Caco-2 (cell line): ENCODE results near the gene SECISBP2L. TPM values are rescaled to one million over a fixed set of nuclear protein-coding genes. Genes with fewer than 3 reads are reported as not detected.

Source experiments
- BruUV-seq: library from RNA; stranded (reverse); fragments of 400-500 nt; replicated peaks from 2 replicates; lab custom pipeline; 2021; lab: Mats Ljungman, UMichigan
- CTCF ChIA-PET: fragments of 300-600 bp; sonication (Branson Sonifier 250); formaldehyde crosslinking; loops from one replicate; lab custom pipeline; 2022; ENCODE audit warnings: antibody characterized with exemption; lab: Charles Lee
- POLR2A ChIA-PET: fragments of 300-600 bp; sonication (Branson Sonifier 250); formaldehyde crosslinking; loops from one replicate; lab custom pipeline; 2022; ENCODE audit warnings: antibody characterized with exemption; lab: Charles Lee
- DNase-seq, 2 experiments: peaks; one replicate each; pipeline versions ENCODE4 v3.0.0 to v3.0.0-alpha.2; 2020 to 2022
- H3K27me3 ChIP-seq: replicated peaks from 2 replicates; pipeline ENCODE4 v1.6.0; 2011; ENCODE audit warnings: low read length; ENCODE audit not compliant: control insufficient read depth, insufficient read depth
- H3K36me3 ChIP-seq: 2 replicates; pipeline ENCODE4 v1.5.1; 2011; ENCODE audit warnings: low read length; ENCODE audit not compliant: control insufficient read depth, insufficient read depth
- H3K4me1 ChIP-seq: fragments of 250-450 bp; sonication (Bioruptor Pico); 2 replicates; pipeline ENCODE4 v1.5.1; 2020; ENCODE audit warnings: mild to moderate bottlenecking
- H3K4me3 ChIP-seq: 2 replicates; pipeline ENCODE4 v1.5.1; 2011; ENCODE audit warnings: low read depth, mild to moderate bottlenecking, control low read depth, low read length
- H3K9me3 ChIP-seq: fragments of 250-450 bp; sonication (Bioruptor Pico); 2 replicates; pipeline ENCODE4 v1.5.1; 2020; ENCODE audit warnings: mild to moderate bottlenecking, moderate library complexity
- H3K27ac Mint-ChIP-seq: one replicate; pipeline ENCODE4 v1.8.0; 2022; ENCODE audit warnings: mixed read lengths; ENCODE audit not compliant: unreplicated experiment
- H3K27me3 Mint-ChIP-seq: one replicate; pipeline ENCODE4 v1.8.0; 2022; ENCODE audit warnings: mixed read lengths; ENCODE audit not compliant: insufficient read depth, unreplicated experiment
- H3K36me3 Mint-ChIP-seq: one replicate; pipeline ENCODE4 v1.8.0; 2022; ENCODE audit warnings: mild to moderate bottlenecking, mixed read lengths; ENCODE audit not compliant: insufficient read depth, unreplicated experiment
- H3K4me1 Mint-ChIP-seq: one replicate; pipeline ENCODE4 v1.8.0; 2022; ENCODE audit warnings: low read depth, mixed read lengths; ENCODE audit not compliant: unreplicated experiment
- H3K4me3 Mint-ChIP-seq: one replicate; pipeline ENCODE4 v1.8.0; 2022; ENCODE audit warnings: mild to moderate bottlenecking, moderate library complexity, mixed read lengths; ENCODE audit not compliant: unreplicated experiment
- H3K9me3 Mint-ChIP-seq: one replicate; pipeline ENCODE4 v1.8.0; 2022; ENCODE audit warnings: mixed read lengths; ENCODE audit not compliant: unreplicated experiment
- intact Hi-C: fragments of 100-400 bp; cut with micrococcal nuclease; formaldehyde crosslinking; loops from one replicate; pipeline ENCODE4 v1.10.0; 2022; ENCODE audit not compliant: unreplicated experiment
- total RNA-seq: library from RNA; stranded (reverse); gene quantifications from 2 replicates; pipeline ENCODE4 v1.2.3, GENCODE V29; 2022
- TF ChIP-seq, protein P1 (sequence below), 2 experiments: fragments of 200-600 bp in 1 of 2; IDR thresholded peaks; 1 replicate in 1 of 2; 2 replicates in 1 of 2; pipeline versions ENCODE4 v1.5.1 to v1.8.0; 2011 to 2022; ENCODE audit warnings: antibody characterized with exemption in 1 of 2, control low read depth in 1 of 2, inconsistent platforms in 1 of 2, low read depth in 1 of 2, low read length in 1 of 2, mild to moderate bottlenecking in 1 of 2, moderate library complexity in 1 of 2; ENCODE audit not compliant: insufficient read depth in 1 of 2, severe bottlenecking in 1 of 2, unreplicated experiment in 1 of 2

Gene SECISBP2L
- total RNA-seq, 1 experiment from 2014 or later = 27.9 TPM

DNA sequence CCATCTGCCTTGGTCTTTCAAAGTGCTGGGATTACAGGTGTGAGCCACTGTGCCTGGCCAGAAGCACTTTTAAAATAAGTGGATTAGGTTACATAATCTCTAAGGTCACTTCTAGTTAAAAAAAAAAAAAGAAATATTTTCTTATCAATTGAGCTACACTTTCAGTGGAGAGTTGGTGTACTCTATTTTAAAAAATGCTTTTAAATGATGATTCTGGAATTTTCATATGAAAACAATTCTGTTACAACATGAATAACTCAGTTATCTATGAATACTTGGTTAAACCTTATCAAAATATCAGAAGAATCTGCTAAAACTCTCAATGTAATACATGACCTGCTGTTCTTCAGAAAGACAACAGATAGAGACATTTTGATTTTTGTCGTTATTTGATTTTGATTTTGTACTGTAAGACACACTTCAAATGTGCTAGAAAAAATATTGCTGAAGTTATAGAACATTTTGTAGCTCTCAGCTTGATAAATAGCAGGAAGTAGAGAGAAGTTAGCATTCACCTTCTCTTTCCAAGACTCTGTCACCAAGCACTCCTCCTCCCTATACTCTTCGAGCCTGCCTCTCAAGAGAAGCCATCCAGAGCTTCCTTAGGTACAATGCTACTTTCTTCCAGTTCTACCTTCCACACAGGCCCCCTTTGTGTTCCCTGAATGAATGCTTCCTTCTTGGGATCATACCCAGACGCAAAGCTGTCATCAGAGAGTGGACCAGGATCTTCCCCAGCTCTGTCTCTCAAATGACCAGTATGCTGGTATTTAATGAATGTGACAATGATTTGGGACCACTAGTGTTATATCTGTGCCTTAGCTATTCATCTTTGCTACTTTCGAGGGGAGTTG is 47.2 kb upstream of the SECISBP2L start:
- Mint-ChIP-seq H3K4me1 (peaks cover 6% of the 10 kb centered on the region), H3K4me3 (no peak overlapping the region), H3K27me3 (no peaks in the 10 kb centered on the region), H3K36me3 (peaks cover 6% of the 10 kb centered on the region), H3K9me3 (no peaks in the 10 kb centered on the region), H3K27ac (no peak overlapping the region)
- no peak for DNase-seq
- peaks cover 14% of the 10 kb centered on the region for H3K4me1 ChIP-seq
- no peak overlapping the region for H3K4me3 ChIP-seq
- intact Hi-C loops = no loop called here
- no peaks in the 10 kb centered on the region for H3K9me3 ChIP-seq
- H3K36me3 ChIP-seq = no peaks in the 10 kb centered on the region
- BruUV-seq = no TSS peak
- TF ChIP-seq, protein P1, sequence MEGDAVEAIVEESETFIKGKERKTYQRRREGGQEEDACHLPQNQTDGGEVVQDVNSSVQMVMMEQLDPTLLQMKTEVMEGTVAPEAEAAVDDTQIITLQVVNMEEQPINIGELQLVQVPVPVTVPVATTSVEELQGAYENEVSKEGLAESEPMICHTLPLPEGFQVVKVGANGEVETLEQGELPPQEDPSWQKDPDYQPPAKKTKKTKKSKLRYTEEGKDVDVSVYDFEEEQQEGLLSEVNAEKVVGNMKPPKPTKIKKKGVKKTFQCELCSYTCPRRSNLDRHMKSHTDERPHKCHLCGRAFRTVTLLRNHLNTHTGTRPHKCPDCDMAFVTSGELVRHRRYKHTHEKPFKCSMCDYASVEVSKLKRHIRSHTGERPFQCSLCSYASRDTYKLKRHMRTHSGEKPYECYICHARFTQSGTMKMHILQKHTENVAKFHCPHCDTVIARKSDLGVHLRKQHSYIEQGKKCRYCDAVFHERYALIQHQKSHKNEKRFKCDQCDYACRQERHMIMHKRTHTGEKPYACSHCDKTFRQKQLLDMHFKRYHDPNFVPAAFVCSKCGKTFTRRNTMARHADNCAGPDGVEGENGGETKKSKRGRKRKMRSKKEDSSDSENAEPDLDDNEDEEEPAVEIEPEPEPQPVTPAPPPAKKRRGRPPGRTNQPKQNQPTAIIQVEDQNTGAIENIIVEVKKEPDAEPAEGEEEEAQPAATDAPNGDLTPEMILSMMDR (IDR thresholded peaks at IDR 0.05; ENCODE audit: insufficient read depth in 1 of 2, low read depth in 1 of 2, low read length in 1 of 2, severe bottlenecking in 1 of 2, unreplicated experiment in 1 of 2) = no peak
- CTCF ChIA-PET = no interaction called here
- H3K27me3 ChIP-seq = no peaks in the 10 kb centered on the region
- POLR2A ChIA-PET = no interaction called here

DNA sequence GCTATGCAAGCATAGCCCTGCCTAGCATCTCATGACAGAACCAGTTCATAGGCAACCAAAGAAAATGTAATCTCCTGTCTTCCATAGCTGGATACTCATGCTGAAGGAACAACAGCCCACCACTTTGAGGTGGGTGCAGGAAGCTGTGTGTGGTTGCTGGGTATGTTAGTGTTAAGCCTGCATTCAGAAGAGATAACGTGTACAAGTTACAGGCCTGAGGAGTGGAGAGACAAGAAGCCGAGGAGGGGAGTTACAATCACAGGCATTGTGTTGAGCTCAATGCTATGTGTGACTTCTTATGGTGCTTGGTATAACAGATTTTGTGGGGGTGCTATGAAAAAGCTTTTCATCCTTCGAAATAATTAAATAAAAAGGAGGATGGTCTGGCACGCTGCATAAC is 42.8 kb upstream of the SECISBP2L start:
- BruUV-seq = no TSS peak
- intact Hi-C loops = loop anchor here (5.0 kb wide), 1 partner anchor 42 kb away; the partner anchor contains the start of gene SECISBP2L
- Mint-ChIP-seq H3K27me3 (no peaks in the 10 kb centered on the region), H3K27ac (no peak overlapping the region), H3K4me1 (peaks cover 11% of the 10 kb centered on the region), H3K36me3 (no peaks in the 10 kb centered on the region), H3K9me3 (no peaks in the 10 kb centered on the region), H3K4me3 (no peak overlapping the region)
- CTCF ChIA-PET = no interaction called here
- Histone ChIP-seq H3K9me3 (no peaks in the 10 kb centered on the region), H3K36me3 (no peaks in the 10 kb centered on the region), H3K4me1 (peaks cover 11% of the 10 kb centered on the region), H3K4me3 (no peak overlapping the region), H3K27me3 (no peaks in the 10 kb centered on the region)
- TF ChIP-seq, protein P1 (IDR thresholded peaks at IDR 0.05; ENCODE audit: insufficient read depth in 1 of 2, low read depth in 1 of 2, low read length in 1 of 2, severe bottlenecking in 1 of 2, unreplicated experiment in 1 of 2) = no peak
- POLR2A ChIA-PET = no interaction called here
- DNase-seq = no peak

DNA sequence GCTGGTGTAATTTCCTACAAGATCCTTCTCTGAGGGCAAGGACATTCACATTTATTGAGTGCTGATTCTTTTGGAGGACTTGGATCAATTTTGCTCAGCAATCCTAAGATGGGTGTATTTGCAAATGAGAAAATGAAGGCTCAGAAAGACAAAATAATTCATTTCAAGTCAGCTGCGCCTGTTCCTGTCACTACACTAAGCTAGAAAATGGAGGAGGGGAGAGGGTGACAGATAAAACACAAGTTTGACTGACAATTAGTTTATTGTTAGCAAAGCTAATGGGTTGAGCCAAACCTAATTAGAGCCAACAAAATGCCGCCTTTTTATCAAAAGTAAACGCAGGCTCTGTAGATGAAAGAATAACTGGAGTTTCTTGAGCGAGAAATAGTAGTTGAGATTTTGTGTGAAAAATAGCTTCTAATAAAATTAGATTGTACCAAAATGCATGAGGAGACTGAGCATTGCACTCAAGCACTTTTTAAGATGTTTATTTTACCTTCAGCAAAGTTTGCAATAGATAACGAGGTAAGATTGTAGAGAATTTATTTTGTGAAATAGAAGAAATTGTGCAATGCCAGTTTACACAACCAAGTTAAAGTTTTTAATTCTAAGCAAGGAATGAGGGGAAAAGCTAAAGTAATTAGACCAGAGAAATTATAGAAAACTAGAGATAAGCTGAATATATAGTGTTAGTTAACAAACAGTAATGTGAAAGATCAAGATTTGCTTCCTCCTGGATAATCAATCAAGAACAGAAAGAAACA is 39.6 kb upstream of the SECISBP2L start:
- Mint-ChIP-seq H3K9me3 (no peaks in the 10 kb centered on the region), H3K36me3 (no peaks in the 10 kb centered on the region), H3K27ac (no peak overlapping the region), H3K4me3 (peak overlapping the region; percentile 10), H3K27me3 (no peaks in the 10 kb centered on the region), H3K4me1 (peaks cover 11% of the 10 kb centered on the region)
- Histone ChIP-seq H3K9me3 (no peaks in the 10 kb centered on the region), H3K4me3 (no peak overlapping the region), H3K4me1 (peaks cover 11% of the 10 kb centered on the region), H3K36me3 (no peaks in the 10 kb centered on the region), H3K27me3 (no peaks in the 10 kb centered on the region)
- BruUV-seq = no TSS peak
- TF ChIP-seq, protein P1 (IDR thresholded peaks at IDR 0.05; ENCODE audit: insufficient read depth in 1 of 2, low read depth in 1 of 2, low read length in 1 of 2, severe bottlenecking in 1 of 2, unreplicated experiment in 1 of 2) = no peak
- intact Hi-C loops = loop anchor here (5.0 kb wide), 1 partner anchor 39 kb away; the partner anchor contains the start of gene SECISBP2L
- ChIA-PET CTCF (interaction anchor here (0.6 kb wide), 1 partner anchor 46 kb away, joined by 6 read pairs; no protein-coding TSS in a partner anchor), POLR2A (no interaction called here)
- DNase-seq = no peak
